ENCODE data around the gene OR2H1.

The OR2H1 gene

DNA sequence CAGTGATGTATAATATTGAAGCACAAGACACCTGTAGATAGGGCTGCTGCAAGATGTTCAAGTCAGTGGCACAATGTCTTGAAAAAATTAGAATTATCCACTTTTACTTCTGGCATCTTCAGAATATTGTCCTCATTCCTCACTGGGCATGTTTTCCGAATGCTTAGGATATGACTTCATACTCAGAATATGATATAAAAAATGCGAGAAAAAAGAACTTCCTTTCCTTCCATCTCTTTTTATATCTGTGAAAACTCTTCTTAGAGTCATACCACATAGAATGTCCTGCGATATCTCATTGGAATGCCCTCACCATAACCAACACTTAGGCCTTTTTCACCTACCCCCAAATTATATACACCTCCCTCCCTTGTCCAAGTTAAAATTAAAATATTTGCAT lies 26.2 kb downstream of the OR2H1 start:
- no peak for DNase-seq (ENCODE audit: low spot score)
- TF ChIP-seq, protein P1, sequence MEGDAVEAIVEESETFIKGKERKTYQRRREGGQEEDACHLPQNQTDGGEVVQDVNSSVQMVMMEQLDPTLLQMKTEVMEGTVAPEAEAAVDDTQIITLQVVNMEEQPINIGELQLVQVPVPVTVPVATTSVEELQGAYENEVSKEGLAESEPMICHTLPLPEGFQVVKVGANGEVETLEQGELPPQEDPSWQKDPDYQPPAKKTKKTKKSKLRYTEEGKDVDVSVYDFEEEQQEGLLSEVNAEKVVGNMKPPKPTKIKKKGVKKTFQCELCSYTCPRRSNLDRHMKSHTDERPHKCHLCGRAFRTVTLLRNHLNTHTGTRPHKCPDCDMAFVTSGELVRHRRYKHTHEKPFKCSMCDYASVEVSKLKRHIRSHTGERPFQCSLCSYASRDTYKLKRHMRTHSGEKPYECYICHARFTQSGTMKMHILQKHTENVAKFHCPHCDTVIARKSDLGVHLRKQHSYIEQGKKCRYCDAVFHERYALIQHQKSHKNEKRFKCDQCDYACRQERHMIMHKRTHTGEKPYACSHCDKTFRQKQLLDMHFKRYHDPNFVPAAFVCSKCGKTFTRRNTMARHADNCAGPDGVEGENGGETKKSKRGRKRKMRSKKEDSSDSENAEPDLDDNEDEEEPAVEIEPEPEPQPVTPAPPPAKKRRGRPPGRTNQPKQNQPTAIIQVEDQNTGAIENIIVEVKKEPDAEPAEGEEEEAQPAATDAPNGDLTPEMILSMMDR (IDR thresholded peaks at IDR 0.05; ENCODE audit: extremely low read depth, missing control alignments), result no peak

DNA sequence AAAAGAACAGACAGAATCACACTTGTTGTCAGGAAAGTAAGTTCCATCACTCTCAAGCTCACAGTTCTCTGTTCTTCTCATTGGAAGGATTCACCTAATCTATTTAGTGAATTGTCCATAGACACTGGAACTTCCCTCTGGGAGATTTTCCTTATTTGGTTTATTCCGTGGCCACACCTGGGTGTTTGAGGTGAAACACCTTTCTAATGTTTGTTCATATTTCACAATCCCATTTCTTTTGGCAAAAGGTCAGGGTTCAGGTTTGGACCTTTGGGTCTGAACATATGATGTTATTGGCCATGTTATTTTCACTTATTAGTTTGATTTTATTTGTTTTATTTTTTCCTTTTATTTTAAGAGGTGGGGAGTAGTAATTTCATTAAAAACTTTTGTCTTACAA lies 26.8 kb downstream of the OR2H1 start:
- no peak for DNase-seq (ENCODE audit: low spot score)
- TF ChIP-seq, protein P1 (IDR thresholded peaks at IDR 0.05; ENCODE audit: extremely low read depth, missing control alignments), result no peak

DNA sequence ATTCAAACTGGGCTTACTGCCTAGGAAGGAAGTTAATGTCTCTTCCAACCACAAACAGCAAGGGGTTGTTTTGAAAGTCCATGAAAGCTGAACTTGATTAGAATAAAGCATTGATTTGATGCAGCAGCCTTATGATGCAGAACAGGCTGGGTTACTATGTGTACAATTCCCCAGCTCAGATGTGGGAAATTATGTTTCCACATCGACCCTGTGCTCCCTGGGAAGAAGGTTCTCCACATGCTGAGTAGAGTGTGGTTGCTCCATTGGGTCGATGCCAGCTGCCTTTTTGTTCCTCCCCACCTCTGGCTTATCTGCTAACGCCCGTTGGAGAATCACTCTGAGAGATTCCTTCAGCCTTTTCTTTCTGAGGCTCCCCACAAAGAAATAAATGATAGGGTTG lies 29.6 kb downstream of the OR2H1 start:
- TF ChIP-seq, protein P1 (IDR thresholded peaks at IDR 0.05; ENCODE audit: extremely low read depth, missing control alignments), result no peak
- no peak for DNase-seq (ENCODE audit: low spot score)

DNA sequence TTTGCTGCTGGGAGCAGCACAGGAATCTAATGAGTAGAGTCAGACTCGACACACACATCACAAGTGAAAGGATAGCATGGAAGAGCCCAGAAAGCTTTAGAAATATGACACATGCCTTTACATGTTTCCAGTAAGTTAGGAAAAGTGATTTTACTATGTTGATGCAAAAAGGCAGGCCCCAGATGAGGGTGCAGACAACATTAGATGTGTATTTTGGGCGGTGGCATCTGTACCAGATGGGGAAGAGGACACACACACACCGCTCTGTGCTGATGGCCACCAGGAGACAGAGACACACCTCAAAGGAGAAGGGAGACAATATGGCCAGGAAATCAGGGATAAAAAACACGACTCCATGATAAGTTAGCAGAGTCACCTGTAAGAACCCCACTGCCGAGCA lies 30.2 kb downstream of the OR2H1 start:
- TF ChIP-seq, protein P1 (IDR thresholded peaks at IDR 0.05; ENCODE audit: extremely low read depth, missing control alignments), result no peak

DNA sequence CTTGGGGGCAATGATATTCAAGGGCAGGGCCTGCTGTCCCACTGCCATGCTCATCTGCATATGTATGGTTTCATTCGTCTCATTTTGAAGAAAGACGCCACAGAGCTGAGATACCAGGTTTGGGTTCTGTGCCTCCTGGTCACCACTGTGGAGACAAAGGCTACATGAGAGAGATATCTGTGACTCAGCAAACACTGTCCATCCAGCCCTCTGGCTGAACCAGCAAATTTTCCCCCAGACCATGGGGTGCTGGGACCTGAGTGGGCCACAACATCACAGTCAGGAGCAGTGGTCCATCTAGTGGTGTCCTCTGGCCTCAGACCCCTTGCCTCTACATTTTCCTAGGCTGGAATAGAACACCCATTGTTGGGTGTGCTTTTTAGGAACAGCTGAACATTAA lies 30.7 kb downstream of the OR2H1 start, which contains the start of gene MAS1L:
TSS of gene MAS1L (minus strand) at position 297 of the 400 bp plus-strand sequence. CDS start at position 243, 54 bp downstream.
- no peak for DNase-seq (ENCODE audit: low spot score)
- TF ChIP-seq, protein P1 (IDR thresholded peaks at IDR 0.05; ENCODE audit: extremely low read depth, missing control alignments), result no peak

More for the DNA sequence above, 30.2 kb downstream of the OR2H1 start:
- DNase-seq (ENCODE audit: low spot score), result no peak

DNA sequence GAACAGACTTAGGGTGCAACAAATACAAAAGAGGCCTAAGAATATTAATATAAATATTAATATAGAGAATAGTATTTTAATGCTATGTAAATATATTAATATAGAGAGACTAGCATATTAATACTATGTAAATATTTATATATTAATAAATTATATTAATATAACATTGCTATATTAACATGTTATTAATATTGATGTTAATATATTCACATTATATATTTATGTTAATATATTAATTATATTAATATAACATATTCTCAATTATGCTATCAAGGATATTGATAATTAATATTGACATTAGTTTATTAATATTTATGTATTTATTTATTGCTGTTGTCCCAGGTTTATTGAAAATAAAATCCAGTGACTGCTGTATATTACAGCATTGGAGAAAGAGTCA lies 31.9 kb downstream of the OR2H1 start:
- TF ChIP-seq, protein P1 (IDR thresholded peaks at IDR 0.05; ENCODE audit: extremely low read depth, missing control alignments), result no peak
- no peak for DNase-seq (ENCODE audit: low spot score)

DNA sequence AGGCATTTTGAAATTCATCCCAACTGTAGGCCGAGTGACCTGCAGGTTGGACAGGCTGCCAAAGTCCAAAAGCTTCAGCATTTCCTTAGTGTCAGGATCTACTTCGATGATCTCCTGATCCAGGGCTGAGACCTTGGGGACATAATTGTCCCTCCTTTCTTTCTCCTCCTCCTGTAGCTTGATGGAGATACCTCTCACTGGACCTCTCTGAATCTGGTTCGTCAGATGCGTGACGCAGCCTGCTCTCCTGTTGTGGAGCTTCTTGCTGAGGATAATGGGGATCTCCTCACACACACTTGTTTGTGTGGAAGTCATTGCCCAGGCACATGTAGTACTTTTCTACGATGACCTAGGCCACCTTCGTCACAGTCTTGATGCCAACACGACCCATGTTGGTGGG lies 32.3 kb downstream of the OR2H1 start:
- DNase-seq (ENCODE audit: low spot score), result no peak
- TF ChIP-seq, protein P1 (IDR thresholded peaks at IDR 0.05; ENCODE audit: extremely low read depth, missing control alignments), result no peak

Measured in GM20000 (cell line).